GM13976 (cell line): Measurements from ENCODE around the gene RMRP.

Experiments
- DNase-seq: peaks from one replicate; pipeline ENCODE4 v3.0.0; 2012; ENCODE audit warnings: low spot score
- CTCF ChIP-seq: IDR thresholded peaks from 2 replicates; pipeline ENCODE4 v1.5.1; 2012; ENCODE audit warnings: borderline replicate concordance, mild to moderate bottlenecking; ENCODE audit not compliant: insufficient read depth; ENCODE audit errors: extremely low read depth, missing control alignments, control extremely low read depth
- in situ Hi-C: fragments of 300-500 bp; cut with MboI; formaldehyde crosslinking; loops from one replicate; pipeline ENCODE4 v1.12.0; 2022; ENCODE audit warnings: low sequenced_read_pairs, mixed read lengths, inconsistent platforms; ENCODE audit not compliant: unreplicated experiment

Gene RMRP

GRCh38 chr9:35657546-35658136 lies at the start of gene RMRP:
Gene RMRP, minus strand, starts transcription at chr9:35658019.
- no peak for TF ChIP-seq CTCF
- in situ Hi-C loops = no loop called here
- DNase-seq = peak; percentile 93

GRCh38 chr9:35706951-35707350 lies 49.1 kb upstream of the RMRP start:
- in situ Hi-C loops = no loop called here
- DNase-seq = no peak
- no peak for TF ChIP-seq CTCF

- TF ChIP-seq CTCF = no peak
- in situ Hi-C loops = no loop called here
- DNase-seq = no peak
These were observed 48.1 kb upstream of the RMRP start for GRCh38 chr9:35705836-35706430.

GRCh38 chr9:35705372-35705771 lies 47.6 kb upstream of the RMRP start:
- in situ Hi-C loops = no loop called here
- TF ChIP-seq CTCF = no peak
- DNase-seq = no peak

GRCh38 chr9:35703906-35704672 lies 46.3 kb upstream of the RMRP start:
- in situ Hi-C loops = no loop called here
- TF ChIP-seq CTCF = no peak
- DNase-seq = no peak

- DNase-seq = no peak
- TF ChIP-seq CTCF = no peak
- in situ Hi-C loops = no loop called here
These were observed 44.9 kb upstream of the RMRP start for GRCh38 chr9:35702696-35703095.

GRCh38 chr9:35700942-35701341 lies 43.1 kb upstream of the RMRP start:
- TF ChIP-seq CTCF = no peak
- in situ Hi-C loops = no loop called here
- no peak for DNase-seq
